GM06990 (cell line): ENCODE data around the gene EPS8L2.

Source experiments
- DNase-seq: peaks from one replicate; pipeline ENCODE4 v3.0.0-alpha.2; 2011; ENCODE audit not compliant: insufficient read length; ENCODE audit errors: extremely low read depth
- H3K27me3 ChIP-seq: replicated peaks from 2 replicates; pipeline ENCODE4 v1.6.0; 2011; ENCODE audit warnings: low read length; ENCODE audit not compliant: control insufficient read depth, insufficient read depth
- H3K36me3 ChIP-seq: 2 replicates; pipeline ENCODE4 v1.5.1; 2011; ENCODE audit warnings: low read length; ENCODE audit not compliant: control insufficient read depth, insufficient read depth
- H3K4me3 ChIP-seq: replicated peaks from 2 replicates; pipeline ENCODE4 v1.5.1; 2011; ENCODE audit warnings: low read depth, mild to moderate bottlenecking, control low read depth, low read length
- TF ChIP-seq, protein P1 (sequence below): IDR thresholded peaks from 2 replicates; pipeline ENCODE4 v1.5.1; 2011; ENCODE audit warnings: low read length, control low read depth, mild to moderate bottlenecking, inconsistent platforms; ENCODE audit not compliant: insufficient read depth, poor library complexity, severe bottlenecking

The EPS8L2 gene

DNA sequence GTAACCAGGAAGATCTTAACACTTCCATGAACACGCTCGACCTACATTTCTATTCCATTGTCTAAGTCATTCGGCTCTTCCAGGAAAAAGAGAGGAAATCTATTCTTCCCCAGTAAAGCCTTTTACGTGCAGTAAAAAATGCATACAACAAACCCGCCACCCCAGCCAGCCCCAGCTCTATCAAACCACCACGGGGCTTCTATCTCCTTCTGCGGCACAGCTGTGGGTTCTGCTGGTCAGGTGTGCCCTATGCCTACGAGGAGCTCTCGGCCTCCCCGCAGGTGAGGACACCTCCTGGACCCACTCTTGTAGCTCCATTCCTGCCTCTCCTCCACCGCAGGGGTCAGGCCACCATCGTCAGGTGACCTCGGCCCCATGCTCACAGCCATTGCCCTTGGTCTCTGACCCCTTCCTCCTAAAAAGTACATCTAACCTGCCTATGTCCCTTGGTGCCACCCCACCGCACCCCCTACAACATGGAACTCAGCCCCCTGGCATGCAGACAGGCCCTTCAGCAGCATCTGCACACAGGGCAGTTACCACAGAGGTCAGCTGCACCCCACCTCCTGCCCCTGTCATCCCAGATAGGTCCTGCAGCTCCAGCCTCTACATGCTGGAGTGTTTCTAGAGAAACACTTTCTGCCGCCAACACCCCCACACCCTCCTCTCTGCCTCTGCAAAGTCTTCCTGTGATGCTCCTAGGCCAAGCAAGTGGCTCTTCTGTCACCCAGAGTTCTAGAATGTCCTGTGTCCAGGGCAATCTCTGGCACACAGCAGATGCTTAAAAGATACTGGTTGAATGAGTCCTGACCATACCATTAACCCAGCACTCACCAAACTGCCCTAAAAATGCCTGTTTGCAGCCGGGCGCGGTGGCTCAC, 14.1 kb upstream of the EPS8L2 start:
- TF ChIP-seq, protein P1, sequence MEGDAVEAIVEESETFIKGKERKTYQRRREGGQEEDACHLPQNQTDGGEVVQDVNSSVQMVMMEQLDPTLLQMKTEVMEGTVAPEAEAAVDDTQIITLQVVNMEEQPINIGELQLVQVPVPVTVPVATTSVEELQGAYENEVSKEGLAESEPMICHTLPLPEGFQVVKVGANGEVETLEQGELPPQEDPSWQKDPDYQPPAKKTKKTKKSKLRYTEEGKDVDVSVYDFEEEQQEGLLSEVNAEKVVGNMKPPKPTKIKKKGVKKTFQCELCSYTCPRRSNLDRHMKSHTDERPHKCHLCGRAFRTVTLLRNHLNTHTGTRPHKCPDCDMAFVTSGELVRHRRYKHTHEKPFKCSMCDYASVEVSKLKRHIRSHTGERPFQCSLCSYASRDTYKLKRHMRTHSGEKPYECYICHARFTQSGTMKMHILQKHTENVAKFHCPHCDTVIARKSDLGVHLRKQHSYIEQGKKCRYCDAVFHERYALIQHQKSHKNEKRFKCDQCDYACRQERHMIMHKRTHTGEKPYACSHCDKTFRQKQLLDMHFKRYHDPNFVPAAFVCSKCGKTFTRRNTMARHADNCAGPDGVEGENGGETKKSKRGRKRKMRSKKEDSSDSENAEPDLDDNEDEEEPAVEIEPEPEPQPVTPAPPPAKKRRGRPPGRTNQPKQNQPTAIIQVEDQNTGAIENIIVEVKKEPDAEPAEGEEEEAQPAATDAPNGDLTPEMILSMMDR: no peak
- H3K36me3 ChIP-seq: peaks cover 9% of the 10 kb centered on the region
- no peak for DNase-seq

DNA sequence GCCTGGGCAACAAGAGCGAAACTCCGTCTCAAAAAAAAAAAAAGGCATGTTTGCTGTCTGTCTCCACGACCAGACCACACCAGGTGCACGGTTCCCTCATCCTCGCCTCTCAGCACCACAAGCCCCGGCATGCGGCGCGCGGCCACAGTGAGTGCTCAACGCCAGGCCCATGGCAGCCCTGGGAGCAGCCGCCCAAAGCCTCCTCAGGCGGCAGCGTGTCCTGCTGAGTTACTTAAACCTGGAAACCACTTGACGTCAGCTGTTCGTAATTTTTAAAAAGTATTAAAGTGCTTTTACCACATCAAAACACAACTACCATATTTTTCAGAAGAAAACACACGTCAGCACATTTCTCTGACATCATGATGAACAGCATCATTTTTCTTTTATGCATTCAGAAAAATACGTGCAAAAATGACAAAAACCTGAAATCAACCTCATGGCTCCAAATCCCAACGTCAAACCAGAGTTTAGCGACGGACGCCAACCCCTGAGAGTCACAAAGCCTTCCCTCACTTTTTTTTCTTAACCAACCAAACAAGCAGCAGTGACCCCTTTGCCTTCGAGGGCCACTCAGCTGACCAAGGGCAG, 13.1 kb upstream of the EPS8L2 start:
- TF ChIP-seq, protein P1: no peak
- H3K36me3 ChIP-seq: peaks cover 7% of the 10 kb centered on the region
- peak overlapping the region; percentile 63 for H3K4me3 ChIP-seq
- H3K27me3 ChIP-seq: no peaks in the 10 kb centered on the region
- peak; percentile 70 for DNase-seq

More for the DNA sequence above, 14.1 kb upstream of the EPS8L2 start:
- H3K4me3 ChIP-seq: no peak overlapping the region
- no peaks in the 10 kb centered on the region for H3K27me3 ChIP-seq

DNA sequence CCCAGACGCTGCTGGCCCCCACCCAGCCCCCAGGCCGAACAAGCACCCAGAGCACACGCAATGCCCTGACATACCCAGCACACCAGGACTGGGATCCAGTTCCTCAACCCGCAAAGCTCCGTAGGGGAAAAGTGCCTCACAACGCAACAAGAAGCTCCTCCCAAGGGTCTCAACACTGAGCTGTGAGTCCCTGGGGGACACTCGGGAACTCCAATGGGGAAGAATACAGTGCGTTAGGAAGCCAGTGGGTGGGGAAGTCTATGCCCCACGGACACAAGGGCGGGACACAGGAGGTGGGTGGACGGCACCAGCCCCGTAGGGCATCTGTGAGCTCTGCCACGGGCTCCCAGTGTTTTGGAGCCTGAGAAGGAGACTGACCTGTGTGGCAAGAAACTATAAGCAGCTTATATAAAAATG, 12.6 kb upstream of the EPS8L2 start:
- Histone ChIP-seq H3K27me3 (no peaks in the 10 kb centered on the region), H3K36me3 (peaks cover 7% of the 10 kb centered on the region), H3K4me3 (peak overlapping the region; percentile 63)
- no peak for DNase-seq
- TF ChIP-seq, protein P1: no peak

DNA sequence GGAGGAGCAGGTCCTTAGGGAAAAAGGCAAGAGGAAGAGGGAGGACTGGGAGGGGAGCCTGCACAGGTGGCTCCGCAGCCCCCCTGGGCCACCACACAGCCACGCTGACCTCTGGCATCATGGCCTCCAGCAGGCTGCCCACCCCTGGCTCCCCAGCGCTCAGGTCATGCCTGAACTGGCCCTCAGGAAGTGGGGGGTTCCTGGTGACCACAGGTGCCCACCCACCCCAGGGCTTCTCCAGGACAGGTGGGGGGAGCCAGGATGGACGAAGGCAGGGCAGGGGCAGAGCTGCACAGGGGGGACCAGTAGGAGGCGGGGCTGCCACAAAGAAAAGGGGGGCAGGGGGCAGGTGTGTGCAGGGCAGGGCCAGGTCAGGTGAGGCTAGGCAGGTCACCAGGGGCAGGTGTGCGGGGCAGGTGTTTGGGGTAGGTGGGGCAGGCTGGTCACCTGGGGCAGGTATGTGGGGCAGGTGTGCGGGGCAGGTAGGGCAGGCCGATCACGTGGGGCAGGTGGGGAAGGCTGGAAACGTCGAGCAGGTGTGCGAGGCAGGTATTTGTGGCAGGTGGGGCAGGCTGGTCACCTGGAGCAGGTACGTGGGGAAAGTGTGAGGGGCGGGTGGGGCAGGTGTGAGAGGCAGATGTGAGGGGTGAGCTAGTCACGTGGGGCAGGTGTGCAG, 12.0 kb upstream of the EPS8L2 start:
- Histone ChIP-seq H3K36me3 (peaks cover 5% of the 10 kb centered on the region), H3K4me3 (peak overlapping the region; percentile 63), H3K27me3 (no peaks in the 10 kb centered on the region)
- no peak for DNase-seq
- TF ChIP-seq, protein P1: no peak

DNA sequence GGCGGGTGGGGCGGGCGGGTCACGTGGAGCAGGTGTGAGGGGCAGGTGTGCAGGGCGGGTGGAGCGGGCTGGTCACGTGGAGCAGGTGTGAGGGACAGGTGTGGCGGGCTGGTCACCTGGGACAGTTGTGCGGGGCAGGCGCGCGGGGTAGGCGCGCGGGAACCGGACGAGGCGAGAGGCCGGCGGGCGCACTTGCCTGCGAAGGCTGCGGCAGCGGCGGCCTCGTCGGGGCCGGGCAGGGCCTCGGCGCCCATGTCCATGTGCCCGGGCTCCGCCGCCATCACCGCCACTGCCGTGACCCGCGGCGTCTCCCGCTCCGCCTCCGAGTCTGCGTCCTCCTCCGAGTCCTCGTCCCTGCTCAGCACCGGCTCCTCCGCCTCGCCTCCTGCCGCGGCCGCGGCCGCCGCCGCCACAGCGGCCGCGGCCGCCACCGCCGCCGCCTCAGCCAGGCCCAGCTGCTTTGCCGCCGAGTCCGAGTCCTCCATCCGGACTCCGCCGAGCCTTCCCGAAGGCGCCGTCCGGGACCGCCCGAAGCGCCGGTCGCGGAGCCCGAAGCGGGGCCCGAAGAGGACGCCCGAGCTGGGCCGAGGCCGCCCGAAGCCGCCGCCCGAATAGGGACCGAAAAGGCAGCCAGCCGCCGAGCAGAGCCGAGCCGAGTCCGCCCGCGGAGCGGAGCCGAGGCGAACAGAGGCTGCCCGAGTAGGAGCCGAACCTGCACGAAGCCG, 11.3 kb upstream of the EPS8L2 start, which contains the start of gene DEAF1:
DEAF1 (minus strand) TSS at position 660 of the 725 bp plus-strand sequence; CDS start at position 485, 175 bp downstream.
- Histone ChIP-seq H3K27me3 (no peaks in the 10 kb centered on the region), H3K36me3 (peaks cover 4% of the 10 kb centered on the region), H3K4me3 (peak within 1 kb of the TSS; percentile 87)
- TF ChIP-seq, protein P1: no peak
- DNase-seq: peak; percentile 97
